ENCODE measurements around the gene TSPAN5. TPM values are rescaled to one million over a fixed set of nuclear protein-coding genes. Genes with fewer than 3 reads are reported as not detected.
A peak's percentile ranks its signal among the peaks of the same experiment; 100 is the strongest.
"Not testable (repeated sequence)": the region's sequence is repeated elsewhere in the genome, so short reads cannot be mapped to it uniquely, and the experiment has no call there.

TSPAN5 gene
- polyA plus RNA-seq, 1 donor (not counting 4 experiments of a cell fraction or from before 2014, with no cell fraction given), result 45.5 TPM

DNA sequence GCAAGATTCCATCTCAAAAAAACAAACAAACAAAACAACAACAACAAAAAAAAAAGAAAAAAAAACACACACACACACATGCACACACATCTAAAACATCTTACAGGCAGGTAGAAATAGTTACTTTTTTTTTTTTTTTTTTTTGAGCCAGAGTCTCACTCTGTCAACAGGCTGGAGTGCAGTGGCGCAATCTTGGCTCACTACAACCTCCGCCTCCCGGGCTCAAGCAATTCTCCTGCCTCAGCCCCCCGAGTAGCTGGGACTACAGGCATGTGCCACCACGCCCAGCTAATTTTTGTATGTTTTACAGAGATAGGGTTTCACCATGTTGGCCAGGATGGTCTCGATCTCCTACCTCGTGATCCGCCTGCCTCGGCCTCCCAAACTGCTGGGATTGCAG, 201.0 kb downstream of the TSPAN5 start:
- H3K4me2 ChIP-seq (ENCODE audit: control insufficient read depth, extremely low read depth, insufficient read depth, low read depth, low read length); H3K36me3 ChIP-seq (ENCODE audit: control insufficient read depth in 2 of 2, extremely low read depth in 1 of 2, insufficient read depth in 2 of 2, low read length in 2 of 2); DNase-seq (ENCODE audit: low read depth, low spot score); H3K9me3 ChIP-seq (ENCODE audit: control insufficient read depth, low read depth, low read length); H3K4me1 ChIP-seq (ENCODE audit: control insufficient read depth, extremely low read depth, insufficient read depth, low read length); H3K79me2 ChIP-seq (ENCODE audit: control insufficient read depth, insufficient read depth, low read length); H2AFZ ChIP-seq (ENCODE audit: control insufficient read depth, low read length); FAIRE-seq; H3K4me3 ChIP-seq (ENCODE audit: control insufficient read depth in 2 of 3, extremely low read depth in 1 of 3, insufficient read depth in 2 of 3, low read depth in 1 of 3, low read length in 3 of 3); dilution Hi-C loops (cut with MboI; ENCODE audit: extremely low pct_ligation_motif_present, low sequenced_read_pairs); H3K9ac ChIP-seq (ENCODE audit: control insufficient read depth, extremely low read depth, insufficient read depth, low read length); H4K20me1 ChIP-seq (ENCODE audit: control insufficient read depth, extremely low read depth, insufficient read depth, low read length); H3K9me1 ChIP-seq (ENCODE audit: control insufficient read depth, extremely low read depth, insufficient read depth, low read length); H3K27me3 ChIP-seq (ENCODE audit: control insufficient read depth, extremely low read depth, insufficient read depth, low read length); H3K27ac ChIP-seq (ENCODE audit: control insufficient read depth, insufficient read depth, low read length): not testable (repeated sequence)

DNA sequence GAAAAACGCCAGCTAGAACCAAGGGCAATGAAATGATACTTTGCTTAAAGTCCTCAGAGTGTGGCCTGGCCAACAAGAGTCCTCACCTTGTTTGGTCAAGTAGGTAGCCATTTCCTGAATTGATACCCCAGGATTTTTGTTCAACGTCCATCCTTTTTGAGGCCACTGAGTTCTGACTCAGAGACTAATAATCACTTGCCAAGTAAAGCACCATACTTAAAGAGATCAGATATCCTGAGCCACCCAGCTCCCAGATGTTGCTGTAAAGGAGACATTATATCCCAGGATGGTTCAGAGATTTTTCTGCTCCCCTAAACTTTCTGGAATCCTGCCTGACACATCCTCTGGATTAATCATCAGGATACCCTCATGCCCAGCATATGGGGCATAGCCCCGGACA, 206.3 kb downstream of the TSPAN5 start:
- no peak for TF ChIP-seq EZH2 (IDR thresholded peaks at IDR 0.05; ENCODE audit: low read length)
- TF ChIP-seq, protein P1, sequence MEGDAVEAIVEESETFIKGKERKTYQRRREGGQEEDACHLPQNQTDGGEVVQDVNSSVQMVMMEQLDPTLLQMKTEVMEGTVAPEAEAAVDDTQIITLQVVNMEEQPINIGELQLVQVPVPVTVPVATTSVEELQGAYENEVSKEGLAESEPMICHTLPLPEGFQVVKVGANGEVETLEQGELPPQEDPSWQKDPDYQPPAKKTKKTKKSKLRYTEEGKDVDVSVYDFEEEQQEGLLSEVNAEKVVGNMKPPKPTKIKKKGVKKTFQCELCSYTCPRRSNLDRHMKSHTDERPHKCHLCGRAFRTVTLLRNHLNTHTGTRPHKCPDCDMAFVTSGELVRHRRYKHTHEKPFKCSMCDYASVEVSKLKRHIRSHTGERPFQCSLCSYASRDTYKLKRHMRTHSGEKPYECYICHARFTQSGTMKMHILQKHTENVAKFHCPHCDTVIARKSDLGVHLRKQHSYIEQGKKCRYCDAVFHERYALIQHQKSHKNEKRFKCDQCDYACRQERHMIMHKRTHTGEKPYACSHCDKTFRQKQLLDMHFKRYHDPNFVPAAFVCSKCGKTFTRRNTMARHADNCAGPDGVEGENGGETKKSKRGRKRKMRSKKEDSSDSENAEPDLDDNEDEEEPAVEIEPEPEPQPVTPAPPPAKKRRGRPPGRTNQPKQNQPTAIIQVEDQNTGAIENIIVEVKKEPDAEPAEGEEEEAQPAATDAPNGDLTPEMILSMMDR (optimal IDR thresholded peaks at IDR 0.05 in 1 of 3, IDR thresholded peaks at IDR 0.05 in 1 of 3, conservative IDR thresholded peaks at IDR 0.05 in 1 of 3; ENCODE audit: extremely low read depth in 1 of 3, insufficient read depth in 2 of 3, low read length in 3 of 3), result no peak
- Histone ChIP-seq H3K9me1 (ENCODE audit: control insufficient read depth, extremely low read depth, insufficient read depth, low read length) (no peaks in the 10 kb centered on the region), H3K27ac (ENCODE audit: control insufficient read depth, insufficient read depth, low read length) (no peak overlapping the region), H3K9me3 (ENCODE audit: control insufficient read depth, low read depth, low read length) (no peaks in the 10 kb centered on the region), H3K4me1 (ENCODE audit: control insufficient read depth, extremely low read depth, insufficient read depth, low read length) (peaks cover 21% of the 10 kb centered on the region), H3K4me3 (ENCODE audit: control insufficient read depth in 2 of 3, extremely low read depth in 1 of 3, insufficient read depth in 2 of 3, low read depth in 1 of 3, low read length in 3 of 3) (no peak overlapping the region), H3K27me3 (ENCODE audit: control insufficient read depth, extremely low read depth, insufficient read depth, low read length) (no peaks in the 10 kb centered on the region), H3K9ac (ENCODE audit: control insufficient read depth, extremely low read depth, insufficient read depth, low read length) (no peak overlapping the region), H4K20me1 (ENCODE audit: control insufficient read depth, extremely low read depth, insufficient read depth, low read length) (no peaks in the 10 kb centered on the region), H2AFZ (ENCODE audit: control insufficient read depth, low read length) (no peak overlapping the region), H3K79me2 (ENCODE audit: control insufficient read depth, insufficient read depth, low read length) (no peaks in the 10 kb centered on the region), H3K4me2 (ENCODE audit: control insufficient read depth, extremely low read depth, insufficient read depth, low read depth, low read length) (no peak overlapping the region), H3K36me3 (ENCODE audit: control insufficient read depth in 2 of 2, extremely low read depth in 1 of 2, insufficient read depth in 2 of 2, low read length in 2 of 2) (peaks cover 0 to 3% of the 10 kb centered on the region in 2 experiments)
- dilution Hi-C loops (cut with MboI; ENCODE audit: extremely low pct_ligation_motif_present, low sequenced_read_pairs), result no loop called here
- FAIRE-seq (no peak), DNase-seq (ENCODE audit: low read depth, low spot score) (no peak)

DNA sequence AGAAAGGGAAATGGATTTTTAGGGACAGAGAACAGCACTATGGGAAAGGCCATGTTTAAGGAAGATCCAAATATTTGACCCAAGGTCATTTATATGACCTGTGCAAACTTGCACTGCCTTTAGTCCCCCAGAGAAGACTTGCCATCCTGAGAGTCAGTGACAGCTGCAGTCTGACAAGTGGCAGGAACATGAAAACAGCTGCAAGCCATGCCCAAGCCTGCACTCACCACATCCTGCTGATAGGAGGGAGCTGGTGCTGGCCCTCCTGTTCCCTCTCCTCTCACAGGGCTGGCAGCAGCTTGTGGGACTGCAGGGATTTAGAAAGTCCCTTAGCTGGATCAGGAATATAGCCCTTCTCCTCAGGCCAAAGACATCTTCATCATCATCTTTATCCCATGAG, 209.5 kb downstream of the TSPAN5 start:
- Histone ChIP-seq H4K20me1 (ENCODE audit: control insufficient read depth, extremely low read depth, insufficient read depth, low read length) (no peaks in the 10 kb centered on the region), H3K4me1 (ENCODE audit: control insufficient read depth, extremely low read depth, insufficient read depth, low read length) (peaks cover 31% of the 10 kb centered on the region), H3K27ac (ENCODE audit: control insufficient read depth, insufficient read depth, low read length) (no peak overlapping the region), H3K4me2 (ENCODE audit: control insufficient read depth, extremely low read depth, insufficient read depth, low read depth, low read length) (peak overlapping the region; percentile 22), H2AFZ (ENCODE audit: control insufficient read depth, low read length) (no peak overlapping the region), H3K4me3 (ENCODE audit: control insufficient read depth in 2 of 3, extremely low read depth in 1 of 3, insufficient read depth in 2 of 3, low read depth in 1 of 3, low read length in 3 of 3) (no peak overlapping the region), H3K9me3 (ENCODE audit: control insufficient read depth, low read depth, low read length) (no peaks in the 10 kb centered on the region), H3K79me2 (ENCODE audit: control insufficient read depth, insufficient read depth, low read length) (no peaks in the 10 kb centered on the region), H3K9me1 (ENCODE audit: control insufficient read depth, extremely low read depth, insufficient read depth, low read length) (no peaks in the 10 kb centered on the region), H3K27me3 (ENCODE audit: control insufficient read depth, extremely low read depth, insufficient read depth, low read length) (no peaks in the 10 kb centered on the region), H3K9ac (ENCODE audit: control insufficient read depth, extremely low read depth, insufficient read depth, low read length) (no peak overlapping the region), H3K36me3 (ENCODE audit: control insufficient read depth in 2 of 2, extremely low read depth in 1 of 2, insufficient read depth in 2 of 2, low read length in 2 of 2) (peaks cover 2 to 3% of the 10 kb centered on the region in 2 experiments)
- FAIRE-seq, result peak; percentile 84
- TF ChIP-seq, protein P1 (optimal IDR thresholded peaks at IDR 0.05 in 1 of 3, IDR thresholded peaks at IDR 0.05 in 1 of 3, conservative IDR thresholded peaks at IDR 0.05 in 1 of 3; ENCODE audit: extremely low read depth in 1 of 3, insufficient read depth in 2 of 3, low read length in 3 of 3), result no peak
- TF ChIP-seq EZH2 (IDR thresholded peaks at IDR 0.05; ENCODE audit: low read length), result no peak
- no peak for DNase-seq (ENCODE audit: low read depth, low spot score)
- dilution Hi-C loops (cut with MboI; ENCODE audit: extremely low pct_ligation_motif_present, low sequenced_read_pairs), result no loop called here
